MM.1S (cell line): ENCODE results near the gene CCDC136.

Experiments
- DNase-seq: peaks from one replicate; pipeline ENCODE4 v3.0.0-alpha.2; 2015
- H2AFZ ChIP-seq: fragments of 300-600 bp; sonication (generic); 2 replicates; pipeline ENCODE4 v1.6.0; 2016; ENCODE audit warnings: antibody characterized with exemption, low read length
- H3F3A ChIP-seq: fragments of 300-600 bp; sonication (generic); 2 replicates; pipeline ENCODE4 v1.6.1; 2016; ENCODE audit warnings: mild to moderate bottlenecking, antibody characterized with exemption, low read length, moderate library complexity, mixed read lengths; ENCODE audit not compliant: insufficient read depth
- H3K27ac ChIP-seq: fragments of 300-600 bp; sonication (generic); 2 replicates; pipeline ENCODE4 v1.5.1; 2016; ENCODE audit warnings: mild to moderate bottlenecking, low read length
- H3K27me3 ChIP-seq: fragments of 300-600 bp; sonication (generic); replicated peaks from 2 replicates; pipeline ENCODE4 v1.6.0; 2016; ENCODE audit warnings: low read length; ENCODE audit not compliant: insufficient read depth
- H3K36me3 ChIP-seq: fragments of 300-600 bp; sonication (generic); replicated peaks from 2 replicates; pipeline ENCODE4 v1.6.1; 2016; ENCODE audit warnings: mild to moderate bottlenecking, low read length, mixed read lengths; ENCODE audit not compliant: insufficient read depth
- H3K4me1 ChIP-seq: fragments of 300-600 bp; sonication (generic); 2 replicates; pipeline ENCODE4 v1.6.1; 2016; ENCODE audit warnings: low read length, mixed read lengths
- H3K4me2 ChIP-seq: fragments of 300-600 bp; sonication (generic); 2 replicates; pipeline ENCODE4 v1.6.0; 2016; ENCODE audit warnings: low read depth, low read length
- H3K4me3 ChIP-seq: fragments of 300-600 bp; sonication (generic); 2 replicates; pipeline ENCODE4 v1.5.1; 2016; ENCODE audit warnings: low read length, mixed read lengths
- H3K79me2 ChIP-seq: fragments of 300-600 bp; sonication (generic); 2 replicates; pipeline ENCODE4 v1.6.1; 2016; ENCODE audit warnings: mixed run types, low read length, mixed read lengths
- H3K9ac ChIP-seq: fragments of 300-600 bp; sonication (generic); 2 replicates; pipeline ENCODE4 v1.6.1; 2016; ENCODE audit warnings: low read length, mixed read lengths
- H3K9me2 ChIP-seq: fragments of 300-600 bp; sonication (generic); replicated peaks from 2 replicates; pipeline ENCODE4 v1.6.1; 2016; ENCODE audit warnings: mild to moderate bottlenecking, low read length, mixed read lengths; ENCODE audit not compliant: insufficient read depth
- H3K9me3 ChIP-seq: fragments of 300-600 bp; sonication (generic); replicated peaks from 2 replicates; pipeline ENCODE4 v1.6.1; 2016; ENCODE audit warnings: mild to moderate bottlenecking, low read length, mixed read lengths; ENCODE audit not compliant: insufficient read depth
- H4K20me1 ChIP-seq: fragments of 300-600 bp; sonication (generic); 2 replicates; pipeline ENCODE4 v1.6.1; 2016; ENCODE audit warnings: mild to moderate bottlenecking, low read length, moderate library complexity, mixed read lengths; ENCODE audit not compliant: insufficient read depth
- CTCF ChIP-seq: fragments of 300-600 bp; sonication (generic); IDR thresholded peaks from 2 replicates; pipeline ENCODE4 v1.5.1; 2016; ENCODE audit warnings: antibody characterized with exemption, low read length, mixed read lengths
- EZH2 ChIP-seq: fragments of 300-600 bp; sonication (generic); optimal IDR thresholded peaks from 2 replicates; pipeline ENCODE3; 2017; ENCODE audit warnings: low read depth, mild to moderate bottlenecking, antibody characterized with exemption, low read length, mixed read lengths
- EZH2phosphoT487 ChIP-seq: fragments of 300-600 bp; sonication (generic); IDR thresholded peaks from 2 replicates; pipeline ENCODE4 v1.6.1; 2018; ENCODE audit warnings: antibody characterized with exemption, low read length

CCDC136 gene

GRCh38 chr7:128833148-128833945 lies 41.6 kb downstream of the CCDC136 start:
- Histone ChIP-seq H3F3A (no peaks in the 10 kb centered on the region), H3K9ac (no peak overlapping the region), H3K4me3 (no peak overlapping the region), H4K20me1 (no peaks in the 10 kb centered on the region), H3K36me3 (no peaks in the 10 kb centered on the region), H3K27me3 (peaks cover 49% of the 10 kb centered on the region), H3K4me2 (no peak overlapping the region), H3K4me1 (no peaks in the 10 kb centered on the region; the same call in 1 of the 2 replicates), H3K9me3 (no peaks in the 10 kb centered on the region), H2AFZ (no peak overlapping the region), H3K27ac (no peak overlapping the region), H3K79me2 (no peaks in the 10 kb centered on the region), H3K9me2 (no peaks in the 10 kb centered on the region)
- TF ChIP-seq EZH2phosphoT487 (no peak), CTCF (no peak), EZH2 (no peak)
- no peak for DNase-seq

- Histone ChIP-seq H3K27me3 (peaks cover 49% of the 10 kb centered on the region), H3K36me3 (no peaks in the 10 kb centered on the region), H3F3A (no peaks in the 10 kb centered on the region), H3K27ac (no peak overlapping the region), H3K9me3 (no peaks in the 10 kb centered on the region), H3K79me2 (no peaks in the 10 kb centered on the region), H3K4me2 (no peak overlapping the region), H3K9ac (no peak overlapping the region), H2AFZ (no peak overlapping the region), H3K4me3 (no peak overlapping the region), H3K4me1 (no peaks in the 10 kb centered on the region; the same call in 1 of the 2 replicates), H3K9me2 (no peaks in the 10 kb centered on the region), H4K20me1 (no peaks in the 10 kb centered on the region)
- TF ChIP-seq EZH2 (no peak), EZH2phosphoT487 (no peak), CTCF (no peak)
- DNase-seq = no peak
Observed at GRCh38 chr7:128833946-128834325, 42.2 kb downstream of the CCDC136 start.

- no peak for DNase-seq
- no peak overlapping the region for H2AFZ ChIP-seq
- no peaks in the 10 kb centered on the region for H3K79me2 ChIP-seq
Observed at GRCh38 chr7:128835231-128835751, 43.5 kb downstream of the CCDC136 start.

More at GRCh38 chr7:128835231-128835751, 43.5 kb downstream of the CCDC136 start:
- peaks cover 40% of the 10 kb centered on the region for H3K27me3 ChIP-seq
- H4K20me1 ChIP-seq = no peaks in the 10 kb centered on the region
- no peak for TF ChIP-seq EZH2phosphoT487
- TF ChIP-seq EZH2 = no peak
- TF ChIP-seq CTCF = no peak
- no peaks in the 10 kb centered on the region for H3K9me2 ChIP-seq
- H3K4me3 ChIP-seq = no peak overlapping the region
- H3K9ac ChIP-seq = no peak overlapping the region
- no peaks in the 10 kb centered on the region for H3K9me3 ChIP-seq
- H3F3A ChIP-seq = no peaks in the 10 kb centered on the region
- H3K27ac ChIP-seq = no peak overlapping the region
- no peaks in the 10 kb centered on the region; the same call in 1 of the 2 replicates for H3K4me1 ChIP-seq
- H3K36me3 ChIP-seq = no peaks in the 10 kb centered on the region
- H3K4me2 ChIP-seq = no peak overlapping the region
